ENCODE data around the gene CFAP221. TPM values are rescaled to one million over a fixed set of nuclear protein-coding genes. Genes with fewer than 3 reads are reported as not detected.
A peak's percentile ranks its signal among the peaks of the same experiment; 100 is the strongest.

Gene CFAP221
- total RNA-seq, 2 donors from 2014 or later: not detected

GRCh38 chr2:119681203-119681867 is 137.1 kb downstream of the CFAP221 start:
- Mint-ChIP-seq H3K27me3 (no peaks in the 10 kb centered on the region), H3K4me3 (peak overlapping the region; percentile 90), H3K9me3 (no peaks in the 10 kb centered on the region), H3K27ac (no peak overlapping the region), H3K36me3 (ENCODE audit: low read depth) (no peaks in the 10 kb centered on the region), H3K4me1 (peaks cover 30% of the 10 kb centered on the region)
- no peak for ATAC-seq (replicated peaks)

GRCh38 chr2:119681868-119682220 is 137.6 kb downstream of the CFAP221 start:
- H3K4me1 Mint-ChIP-seq: peaks cover 30% of the 10 kb centered on the region
- no peaks in the 10 kb centered on the region for H3K9me3 Mint-ChIP-seq
- no peaks in the 10 kb centered on the region for H3K36me3 Mint-ChIP-seq (ENCODE audit: low read depth)
- no peak overlapping the region for H3K4me3 Mint-ChIP-seq
- no peaks in the 10 kb centered on the region for H3K27me3 Mint-ChIP-seq
- no peak for ATAC-seq (replicated peaks)
- peak overlapping the region; percentile 63 for H3K27ac Mint-ChIP-seq

- Mint-ChIP-seq H3K27ac (peak overlapping the region; percentile 63), H3K9me3 (no peaks in the 10 kb centered on the region), H3K27me3 (no peaks in the 10 kb centered on the region), H3K4me1 (peaks cover 30% of the 10 kb centered on the region), H3K36me3 (ENCODE audit: low read depth) (no peaks in the 10 kb centered on the region), H3K4me3 (no peak overlapping the region)
- no peak for ATAC-seq (replicated peaks)
These were observed 138.3 kb downstream of the CFAP221 start for GRCh38 chr2:119682578-119682977.

GRCh38 chr2:119683074-119683712 is 138.9 kb downstream of the CFAP221 start:
- peaks cover 27% of the 10 kb centered on the region for H3K4me1 Mint-ChIP-seq
- H3K27ac Mint-ChIP-seq: no peak overlapping the region
- H3K27me3 Mint-ChIP-seq: no peaks in the 10 kb centered on the region
- no peak overlapping the region for H3K4me3 Mint-ChIP-seq
- H3K9me3 Mint-ChIP-seq: no peaks in the 10 kb centered on the region
- H3K36me3 Mint-ChIP-seq (ENCODE audit: low read depth): no peaks in the 10 kb centered on the region
- ATAC-seq (replicated peaks): no peak

GRCh38 chr2:119683713-119684443 is 139.6 kb downstream of the CFAP221 start:
- Mint-ChIP-seq H3K27ac (peak overlapping the region; percentile 64), H3K4me3 (no peak overlapping the region), H3K9me3 (no peaks in the 10 kb centered on the region), H3K27me3 (no peaks in the 10 kb centered on the region), H3K36me3 (ENCODE audit: low read depth) (peaks cover under 1% of the 10 kb centered on the region), H3K4me1 (peaks cover 26% of the 10 kb centered on the region)
- no peak for ATAC-seq (replicated peaks)

- H3K4me3 Mint-ChIP-seq: no peak overlapping the region
- peak overlapping the region; percentile 64 for H3K27ac Mint-ChIP-seq
- ATAC-seq (replicated peaks): no peak
- no peaks in the 10 kb centered on the region for H3K27me3 Mint-ChIP-seq
- peaks cover 5% of the 10 kb centered on the region for H3K36me3 Mint-ChIP-seq (ENCODE audit: low read depth)
- peaks cover 25% of the 10 kb centered on the region for H3K4me1 Mint-ChIP-seq
- H3K9me3 Mint-ChIP-seq: no peaks in the 10 kb centered on the region
These were observed 140.3 kb downstream of the CFAP221 start for GRCh38 chr2:119684518-119684917.

GRCh38 chr2:119688616-119689015 is 144.4 kb downstream of the CFAP221 start:
- Mint-ChIP-seq H3K27me3 (no peaks in the 10 kb centered on the region), H3K27ac (no peak overlapping the region), H3K36me3 (ENCODE audit: low read depth) (peaks cover 5% of the 10 kb centered on the region), H3K9me3 (no peaks in the 10 kb centered on the region), H3K4me1 (peaks cover 8% of the 10 kb centered on the region), H3K4me3 (no peak overlapping the region)
- ATAC-seq (replicated peaks): no peak

- H3K4me1 Mint-ChIP-seq: peaks cover 8% of the 10 kb centered on the region
- no peaks in the 10 kb centered on the region for H3K9me3 Mint-ChIP-seq
- H3K36me3 Mint-ChIP-seq (ENCODE audit: low read depth): peaks cover 5% of the 10 kb centered on the region
- H3K27ac Mint-ChIP-seq: no peak overlapping the region
- no peak overlapping the region for H3K4me3 Mint-ChIP-seq
- H3K27me3 Mint-ChIP-seq: no peaks in the 10 kb centered on the region
- no peak for ATAC-seq (replicated peaks)
These were observed 145.0 kb downstream of the CFAP221 start for GRCh38 chr2:119689218-119689617.

GRCh38 chr2:119691189-119691588 is 146.9 kb downstream of the CFAP221 start:
- Mint-ChIP-seq H3K4me3 (no peak overlapping the region), H3K9me3 (no peaks in the 10 kb centered on the region), H3K27ac (no peak overlapping the region), H3K36me3 (ENCODE audit: low read depth) (peaks cover 5% of the 10 kb centered on the region), H3K27me3 (no peaks in the 10 kb centered on the region), H3K4me1 (peaks cover 12% of the 10 kb centered on the region)
- ATAC-seq (replicated peaks): no peak

- Mint-ChIP-seq H3K27me3 (no peaks in the 10 kb centered on the region), H3K27ac (no peak overlapping the region), H3K4me1 (peaks cover 17% of the 10 kb centered on the region), H3K36me3 (ENCODE audit: low read depth) (peaks cover 5% of the 10 kb centered on the region), H3K4me3 (no peak overlapping the region), H3K9me3 (no peaks in the 10 kb centered on the region)
- ATAC-seq (replicated peaks): no peak
These were observed 147.5 kb downstream of the CFAP221 start for GRCh38 chr2:119691651-119692245.

- H3K4me3 Mint-ChIP-seq: no peak overlapping the region
- H3K36me3 Mint-ChIP-seq (ENCODE audit: low read depth): peaks cover 5% of the 10 kb centered on the region
- H3K27ac Mint-ChIP-seq: no peak overlapping the region
- ATAC-seq (replicated peaks): no peak
- H3K9me3 Mint-ChIP-seq: no peaks in the 10 kb centered on the region
- H3K4me1 Mint-ChIP-seq: peaks cover 17% of the 10 kb centered on the region
- H3K27me3 Mint-ChIP-seq: no peaks in the 10 kb centered on the region
These were observed 148.1 kb downstream of the CFAP221 start for GRCh38 chr2:119692310-119692709.

GRCh38 chr2:119692954-119693353 is 148.7 kb downstream of the CFAP221 start:
- Mint-ChIP-seq H3K36me3 (ENCODE audit: low read depth) (peaks cover 5% of the 10 kb centered on the region), H3K27me3 (no peaks in the 10 kb centered on the region), H3K27ac (no peak overlapping the region), H3K9me3 (no peaks in the 10 kb centered on the region), H3K4me3 (no peak overlapping the region), H3K4me1 (peaks cover 24% of the 10 kb centered on the region)
- ATAC-seq (replicated peaks): no peak

- H3K4me3 Mint-ChIP-seq: no peak overlapping the region
- peaks cover 5% of the 10 kb centered on the region for H3K36me3 Mint-ChIP-seq (ENCODE audit: low read depth)
- H3K27ac Mint-ChIP-seq: no peak overlapping the region
- peaks cover 24% of the 10 kb centered on the region for H3K4me1 Mint-ChIP-seq
- ATAC-seq (replicated peaks): no peak
- H3K9me3 Mint-ChIP-seq: no peaks in the 10 kb centered on the region
- no peaks in the 10 kb centered on the region for H3K27me3 Mint-ChIP-seq
These were observed 149.3 kb downstream of the CFAP221 start for GRCh38 chr2:119693567-119693966.

GRCh38 chr2:119693967-119694366 is 149.7 kb downstream of the CFAP221 start:
- H3K27ac Mint-ChIP-seq: no peak overlapping the region
- ATAC-seq (replicated peaks): no peak
- peaks cover 4% of the 10 kb centered on the region for H3K36me3 Mint-ChIP-seq (ENCODE audit: low read depth)
- H3K27me3 Mint-ChIP-seq: no peaks in the 10 kb centered on the region
- no peak overlapping the region for H3K4me3 Mint-ChIP-seq
- peaks cover 24% of the 10 kb centered on the region for H3K4me1 Mint-ChIP-seq
- H3K9me3 Mint-ChIP-seq: no peaks in the 10 kb centered on the region

- no peak for ATAC-seq (replicated peaks)
- H3K36me3 Mint-ChIP-seq (ENCODE audit: low read depth): no peaks in the 10 kb centered on the region
- no peak overlapping the region for H3K27ac Mint-ChIP-seq
- peaks cover 24% of the 10 kb centered on the region for H3K4me1 Mint-ChIP-seq
- H3K9me3 Mint-ChIP-seq: no peaks in the 10 kb centered on the region
- no peaks in the 10 kb centered on the region for H3K27me3 Mint-ChIP-seq
- H3K4me3 Mint-ChIP-seq: no peak overlapping the region
These were observed 150.2 kb downstream of the CFAP221 start for GRCh38 chr2:119694470-119694844.
